Measurements from ENCODE around the gene CCDC191.

DNA sequence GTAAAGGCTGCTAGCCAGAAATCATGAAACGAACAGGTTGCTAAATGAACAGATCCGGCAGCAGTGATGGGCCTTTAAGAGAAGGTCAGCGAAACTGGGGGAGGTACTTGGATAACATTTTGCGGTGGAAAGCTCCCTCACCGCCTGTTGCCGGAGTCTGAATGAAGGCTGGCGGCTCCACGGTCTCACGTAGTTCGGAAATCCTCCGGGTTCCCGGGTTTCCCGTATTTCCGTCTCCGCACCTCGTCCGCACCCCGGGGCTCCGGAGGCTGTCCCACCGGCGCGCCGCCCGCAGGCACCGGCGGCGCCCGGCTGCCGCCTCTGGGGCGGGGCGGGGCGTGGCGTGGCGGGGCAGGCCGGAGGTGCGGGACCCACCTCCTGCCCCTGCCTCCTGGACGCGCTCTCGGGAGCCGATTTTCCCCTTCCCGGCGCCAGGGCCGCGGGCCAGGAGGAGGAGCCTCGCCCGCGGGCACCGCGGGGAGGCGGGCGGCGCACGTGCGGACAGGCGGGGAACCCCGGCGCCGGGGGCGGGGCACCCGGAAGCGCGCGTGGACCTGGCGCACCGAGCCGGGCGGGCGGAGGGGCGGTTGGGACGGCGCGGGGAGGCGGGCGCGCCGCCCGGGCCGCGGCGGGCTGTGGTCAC lies 108.8 kb downstream of the CCDC191 start, which contains the start of gene ZDHHC23:
- TF ChIP-seq, protein P1, sequence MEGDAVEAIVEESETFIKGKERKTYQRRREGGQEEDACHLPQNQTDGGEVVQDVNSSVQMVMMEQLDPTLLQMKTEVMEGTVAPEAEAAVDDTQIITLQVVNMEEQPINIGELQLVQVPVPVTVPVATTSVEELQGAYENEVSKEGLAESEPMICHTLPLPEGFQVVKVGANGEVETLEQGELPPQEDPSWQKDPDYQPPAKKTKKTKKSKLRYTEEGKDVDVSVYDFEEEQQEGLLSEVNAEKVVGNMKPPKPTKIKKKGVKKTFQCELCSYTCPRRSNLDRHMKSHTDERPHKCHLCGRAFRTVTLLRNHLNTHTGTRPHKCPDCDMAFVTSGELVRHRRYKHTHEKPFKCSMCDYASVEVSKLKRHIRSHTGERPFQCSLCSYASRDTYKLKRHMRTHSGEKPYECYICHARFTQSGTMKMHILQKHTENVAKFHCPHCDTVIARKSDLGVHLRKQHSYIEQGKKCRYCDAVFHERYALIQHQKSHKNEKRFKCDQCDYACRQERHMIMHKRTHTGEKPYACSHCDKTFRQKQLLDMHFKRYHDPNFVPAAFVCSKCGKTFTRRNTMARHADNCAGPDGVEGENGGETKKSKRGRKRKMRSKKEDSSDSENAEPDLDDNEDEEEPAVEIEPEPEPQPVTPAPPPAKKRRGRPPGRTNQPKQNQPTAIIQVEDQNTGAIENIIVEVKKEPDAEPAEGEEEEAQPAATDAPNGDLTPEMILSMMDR (IDR thresholded peaks at IDR 0.05) = no peak
- peak in 1 of 2 donors; percentile 11 for TF ChIP-seq POLR2A (IDR thresholded peaks at IDR 0.05)
